Measurements from ENCODE around the gene CTNNA3.

The CTNNA3 gene

DNA sequence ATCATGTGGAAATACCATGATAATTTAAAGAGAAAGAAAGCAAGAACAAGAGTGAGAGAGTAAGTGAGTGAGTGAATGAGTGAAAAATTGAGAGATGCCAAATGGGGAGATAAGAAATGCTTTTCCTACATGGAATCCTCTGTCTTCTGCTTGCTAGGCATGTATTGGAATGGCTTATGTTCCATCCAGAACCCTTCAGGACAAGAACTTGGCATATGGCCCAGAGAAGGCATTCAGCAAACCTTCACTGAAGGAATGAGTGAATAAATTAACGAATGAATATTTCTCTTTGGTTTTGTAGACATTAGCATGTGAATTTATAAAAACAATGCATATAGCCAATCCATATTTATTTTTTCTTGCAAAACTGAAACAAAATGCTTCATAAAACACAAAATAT lies 608.0 kb downstream of the CTNNA3 start:
- TF ChIP-seq, protein P1, sequence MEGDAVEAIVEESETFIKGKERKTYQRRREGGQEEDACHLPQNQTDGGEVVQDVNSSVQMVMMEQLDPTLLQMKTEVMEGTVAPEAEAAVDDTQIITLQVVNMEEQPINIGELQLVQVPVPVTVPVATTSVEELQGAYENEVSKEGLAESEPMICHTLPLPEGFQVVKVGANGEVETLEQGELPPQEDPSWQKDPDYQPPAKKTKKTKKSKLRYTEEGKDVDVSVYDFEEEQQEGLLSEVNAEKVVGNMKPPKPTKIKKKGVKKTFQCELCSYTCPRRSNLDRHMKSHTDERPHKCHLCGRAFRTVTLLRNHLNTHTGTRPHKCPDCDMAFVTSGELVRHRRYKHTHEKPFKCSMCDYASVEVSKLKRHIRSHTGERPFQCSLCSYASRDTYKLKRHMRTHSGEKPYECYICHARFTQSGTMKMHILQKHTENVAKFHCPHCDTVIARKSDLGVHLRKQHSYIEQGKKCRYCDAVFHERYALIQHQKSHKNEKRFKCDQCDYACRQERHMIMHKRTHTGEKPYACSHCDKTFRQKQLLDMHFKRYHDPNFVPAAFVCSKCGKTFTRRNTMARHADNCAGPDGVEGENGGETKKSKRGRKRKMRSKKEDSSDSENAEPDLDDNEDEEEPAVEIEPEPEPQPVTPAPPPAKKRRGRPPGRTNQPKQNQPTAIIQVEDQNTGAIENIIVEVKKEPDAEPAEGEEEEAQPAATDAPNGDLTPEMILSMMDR (IDR thresholded peaks at IDR 0.05; ENCODE audit: extremely low read depth, insufficient read depth, missing control alignments): no peak
- no peak for DNase-seq (ENCODE audit: low spot score)
- in situ Hi-C loops (cut with MboI; ENCODE audit: low pct_unique_long_range_greater_than_20kb, low sequenced_read_pairs, unreplicated experiment): no loop called here

DNA sequence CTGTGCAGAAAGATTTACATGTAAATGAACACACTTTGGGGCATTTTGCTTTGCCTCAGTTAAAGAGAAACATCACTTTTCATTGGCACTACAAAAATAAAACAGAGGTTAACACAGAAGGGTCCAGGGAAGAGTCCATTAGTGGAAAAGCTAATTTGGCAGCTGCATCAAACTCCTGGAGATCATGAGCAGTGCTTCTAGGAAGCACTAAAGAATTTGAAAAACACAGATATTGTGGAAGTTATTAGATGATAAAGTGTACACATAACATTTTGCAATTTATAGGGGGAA lies 608.9 kb downstream of the CTNNA3 start:
- TF ChIP-seq, protein P1 (IDR thresholded peaks at IDR 0.05; ENCODE audit: extremely low read depth, insufficient read depth, missing control alignments): no peak
- DNase-seq (ENCODE audit: low spot score): no peak
- in situ Hi-C loops (cut with MboI; ENCODE audit: low pct_unique_long_range_greater_than_20kb, low sequenced_read_pairs, unreplicated experiment): no loop called here

DNA sequence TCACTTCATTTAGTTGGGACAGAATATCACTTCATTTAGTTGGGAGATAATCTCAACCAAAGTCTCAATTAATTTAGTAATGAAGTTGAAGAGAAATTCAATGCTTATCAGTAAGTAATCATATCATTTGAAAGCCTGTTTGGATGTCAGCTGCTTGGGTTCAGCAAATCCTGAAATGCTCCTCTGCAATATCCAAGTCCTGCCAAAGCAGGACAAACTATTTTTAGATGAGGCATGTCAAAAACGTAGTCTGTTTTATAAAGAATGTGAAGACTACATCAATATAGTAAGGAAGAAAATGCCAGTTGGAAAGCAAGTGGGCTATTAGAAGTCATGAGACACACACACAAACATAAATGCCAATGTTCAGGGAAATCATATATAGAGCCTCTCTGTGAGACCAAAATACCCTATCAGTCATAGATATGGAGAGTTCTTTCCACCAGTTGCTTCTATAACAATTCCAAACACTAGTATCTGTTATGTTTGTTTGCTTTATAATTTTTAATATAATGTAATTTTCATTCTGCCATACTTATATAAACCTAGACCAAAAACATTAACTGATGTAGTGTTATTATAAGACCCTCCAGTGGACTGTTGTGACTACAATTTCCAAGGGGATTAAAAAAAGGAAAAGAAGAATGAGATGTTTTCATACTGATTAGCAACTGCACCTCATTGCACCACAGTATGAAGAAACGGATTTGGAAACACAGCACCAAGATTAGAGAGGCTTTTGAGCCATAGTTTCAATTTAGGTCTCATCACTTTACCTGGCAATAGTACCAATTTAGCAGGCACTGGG lies 609.5 kb downstream of the CTNNA3 start:
- in situ Hi-C loops (cut with MboI; ENCODE audit: low pct_unique_long_range_greater_than_20kb, low sequenced_read_pairs, unreplicated experiment): no loop called here
- DNase-seq (ENCODE audit: low spot score): no peak
- TF ChIP-seq, protein P1 (IDR thresholded peaks at IDR 0.05; ENCODE audit: extremely low read depth, insufficient read depth, missing control alignments): no peak

DNA sequence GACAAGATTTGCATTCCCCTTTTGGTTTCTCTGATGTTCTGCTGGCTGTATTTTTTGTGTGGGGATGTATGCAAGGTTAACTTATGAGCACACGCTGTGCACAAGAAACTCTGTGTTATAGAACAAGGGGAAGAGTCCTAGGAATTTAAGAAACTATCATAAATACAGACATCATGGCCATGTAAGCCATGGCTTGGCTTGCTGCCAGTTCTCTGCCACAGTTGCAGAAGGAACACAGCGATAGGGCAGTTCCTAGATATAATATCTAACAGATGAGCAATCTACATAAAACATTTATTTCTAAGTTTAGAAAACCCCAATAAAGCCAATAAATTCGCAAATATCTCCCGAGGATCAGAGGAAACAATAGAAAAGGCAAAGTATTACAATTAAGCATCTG lies 616.9 kb downstream of the CTNNA3 start:
- in situ Hi-C loops (cut with MboI; ENCODE audit: low pct_unique_long_range_greater_than_20kb, low sequenced_read_pairs, unreplicated experiment): no loop called here
- TF ChIP-seq, protein P1 (IDR thresholded peaks at IDR 0.05; ENCODE audit: extremely low read depth, insufficient read depth, missing control alignments): no peak
- no peak for DNase-seq (ENCODE audit: low spot score)

DNA sequence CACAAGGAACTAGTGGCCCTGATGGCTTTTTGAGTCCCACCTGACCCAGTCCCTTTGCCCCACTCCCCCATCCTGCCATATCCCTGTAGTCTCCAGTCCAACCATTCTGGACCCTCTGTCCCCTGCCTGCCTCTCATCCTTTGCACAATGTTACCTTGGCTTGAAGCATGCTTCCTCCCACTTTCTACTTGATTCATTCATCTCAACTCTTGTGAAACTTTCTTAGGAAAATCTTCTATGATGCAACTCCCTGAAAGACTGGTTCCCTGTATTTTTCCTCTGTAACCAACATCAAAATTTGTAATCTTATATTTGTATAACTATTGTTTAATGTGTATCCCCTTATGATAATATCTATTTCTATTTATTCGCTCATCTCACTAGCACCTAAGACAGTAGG lies 618.6 kb downstream of the CTNNA3 start:
- in situ Hi-C loops (cut with MboI; ENCODE audit: low pct_unique_long_range_greater_than_20kb, low sequenced_read_pairs, unreplicated experiment): no loop called here
- TF ChIP-seq, protein P1 (IDR thresholded peaks at IDR 0.05; ENCODE audit: extremely low read depth, insufficient read depth, missing control alignments): no peak
- no peak for DNase-seq (ENCODE audit: low spot score)

DNA sequence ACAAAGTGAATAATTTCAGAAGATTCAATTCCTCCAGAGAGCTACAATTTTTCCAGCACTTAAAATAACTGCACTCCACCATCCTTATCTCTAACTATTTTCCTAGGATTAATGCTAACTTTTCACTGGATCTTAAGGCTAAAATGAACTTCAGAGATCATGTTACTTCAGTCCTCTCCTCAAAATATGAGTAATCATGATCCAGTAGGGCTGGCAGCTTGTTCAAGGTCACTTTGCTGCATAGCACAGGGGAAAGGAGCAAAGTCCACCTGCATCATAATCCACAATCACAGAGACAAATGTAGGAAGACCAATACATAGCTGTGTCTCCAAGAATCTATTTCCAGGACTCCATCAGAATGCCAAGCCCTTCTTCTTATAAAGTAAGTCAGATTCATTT lies 619.9 kb downstream of the CTNNA3 start:
- DNase-seq (ENCODE audit: low spot score): no peak
- TF ChIP-seq, protein P1 (IDR thresholded peaks at IDR 0.05; ENCODE audit: extremely low read depth, insufficient read depth, missing control alignments): no peak
- in situ Hi-C loops (cut with MboI; ENCODE audit: low pct_unique_long_range_greater_than_20kb, low sequenced_read_pairs, unreplicated experiment): no loop called here
